ENCODE results near the gene MVB12B.

Gene MVB12B

GRCh38 chr9:126357074-126357473 is 30.4 kb downstream of the MVB12B start:
- DNase-seq (ENCODE audit: low read depth in 4 of 4, low spot score in 1 of 4): no peak

- DNase-seq (ENCODE audit: low read depth in 4 of 4, low spot score in 1 of 4): no peak
These were observed 33.4 kb downstream of the MVB12B start for GRCh38 chr9:126360073-126360472.

GRCh38 chr9:126361810-126362238 is 35.2 kb downstream of the MVB12B start:
- DNase-seq (ENCODE audit: low read depth in 4 of 4, low spot score in 1 of 4): no peak

- no peak for DNase-seq (ENCODE audit: low read depth in 4 of 4, low spot score in 1 of 4)
These were observed 36.6 kb downstream of the MVB12B start for GRCh38 chr9:126363250-126363649.

- DNase-seq (ENCODE audit: low read depth in 4 of 4, low spot score in 1 of 4): no peak
These were observed 37.4 kb downstream of the MVB12B start for GRCh38 chr9:126363847-126364671.

GRCh38 chr9:126365780-126366179 is 39.2 kb downstream of the MVB12B start:
- DNase-seq (ENCODE audit: low read depth in 4 of 4, low spot score in 1 of 4): no peak

GRCh38 chr9:126366366-126367011 is 39.9 kb downstream of the MVB12B start:
- DNase-seq (ENCODE audit: low read depth in 4 of 4, low spot score in 1 of 4): no peak

GRCh38 chr9:126367139-126367538 is 40.5 kb downstream of the MVB12B start:
- DNase-seq (ENCODE audit: low read depth in 4 of 4, low spot score in 1 of 4): no peak

GRCh38 chr9:126367616-126368015 is 41.0 kb downstream of the MVB12B start:
- DNase-seq (ENCODE audit: low read depth in 4 of 4, low spot score in 1 of 4): no peak

- no peak for DNase-seq (ENCODE audit: low read depth in 4 of 4, low spot score in 1 of 4)
These were observed 41.4 kb downstream of the MVB12B start for GRCh38 chr9:126368020-126368419.

- no peak for DNase-seq (ENCODE audit: low read depth in 4 of 4, low spot score in 1 of 4)
These were observed 44.6 kb downstream of the MVB12B start for GRCh38 chr9:126371007-126371870.

- no peak for DNase-seq (ENCODE audit: low read depth in 4 of 4, low spot score in 1 of 4)
These were observed 46.1 kb downstream of the MVB12B start for GRCh38 chr9:126372716-126373115.

- no peak for DNase-seq (ENCODE audit: low read depth in 4 of 4, low spot score in 1 of 4)
These were observed 46.6 kb downstream of the MVB12B start for GRCh38 chr9:126373241-126373640.

- no peak for DNase-seq (ENCODE audit: low read depth in 4 of 4, low spot score in 1 of 4)
These were observed 47.7 kb downstream of the MVB12B start for GRCh38 chr9:126374366-126374781.

GRCh38 chr9:126375386-126375785 is 48.8 kb downstream of the MVB12B start:
- no peak for DNase-seq (ENCODE audit: low read depth in 4 of 4, low spot score in 1 of 4)

GRCh38 chr9:126376311-126377175 is 49.9 kb downstream of the MVB12B start:
- no peak for DNase-seq (ENCODE audit: low read depth in 4 of 4, low spot score in 1 of 4)

- no peak for DNase-seq (ENCODE audit: low read depth in 4 of 4, low spot score in 1 of 4)
These were observed 50.5 kb downstream of the MVB12B start for GRCh38 chr9:126377176-126377509.

- no peak for DNase-seq (ENCODE audit: low read depth in 4 of 4, low spot score in 1 of 4)
These were observed 50.9 kb downstream of the MVB12B start for GRCh38 chr9:126377536-126377935.

GRCh38 chr9:126378761-126379160 is 52.1 kb downstream of the MVB12B start:
- no peak for DNase-seq (ENCODE audit: low read depth in 4 of 4, low spot score in 1 of 4)

- no peak for DNase-seq (ENCODE audit: low read depth in 4 of 4, low spot score in 1 of 4)
These were observed 53.2 kb downstream of the MVB12B start for GRCh38 chr9:126379661-126380360.

Data from stimulated activated CD4-positive, alpha-beta T cell treated with anti-CD3 and anti-CD28 coated beads, Interleukin-1b, Interleukin-23, amount 100 ng/mL, for 24 hours (primary cell).